HL-60 (cell line): ENCODE results near the gene PAGR1.

Experiments
- CTCF ChIP-seq: IDR thresholded peaks from one replicate; pipeline ENCODE4 v1.5.1; 2011; ENCODE audit warnings: low read length, control low read depth, inconsistent platforms; ENCODE audit not compliant: insufficient read depth
- POLR2AphosphoS5 ChIP-seq: IDR thresholded peaks from 2 replicates; pipeline ENCODE4 v1.6.1; 2012; ENCODE audit warnings: low read depth
- TF ChIP-seq, protein P1 (sequence below): IDR thresholded peaks from 2 replicates; pipeline ENCODE4 v1.6.1; 2012; ENCODE audit warnings: low read depth; ENCODE audit not compliant: insufficient replicate concordance

GRCh38 chr16:29767062-29767461 lies 48.9 kb upstream of the PAGR1 start:
- TF ChIP-seq CTCF (no peak), POLR2AphosphoS5 (no peak)
- TF ChIP-seq, protein P1, sequence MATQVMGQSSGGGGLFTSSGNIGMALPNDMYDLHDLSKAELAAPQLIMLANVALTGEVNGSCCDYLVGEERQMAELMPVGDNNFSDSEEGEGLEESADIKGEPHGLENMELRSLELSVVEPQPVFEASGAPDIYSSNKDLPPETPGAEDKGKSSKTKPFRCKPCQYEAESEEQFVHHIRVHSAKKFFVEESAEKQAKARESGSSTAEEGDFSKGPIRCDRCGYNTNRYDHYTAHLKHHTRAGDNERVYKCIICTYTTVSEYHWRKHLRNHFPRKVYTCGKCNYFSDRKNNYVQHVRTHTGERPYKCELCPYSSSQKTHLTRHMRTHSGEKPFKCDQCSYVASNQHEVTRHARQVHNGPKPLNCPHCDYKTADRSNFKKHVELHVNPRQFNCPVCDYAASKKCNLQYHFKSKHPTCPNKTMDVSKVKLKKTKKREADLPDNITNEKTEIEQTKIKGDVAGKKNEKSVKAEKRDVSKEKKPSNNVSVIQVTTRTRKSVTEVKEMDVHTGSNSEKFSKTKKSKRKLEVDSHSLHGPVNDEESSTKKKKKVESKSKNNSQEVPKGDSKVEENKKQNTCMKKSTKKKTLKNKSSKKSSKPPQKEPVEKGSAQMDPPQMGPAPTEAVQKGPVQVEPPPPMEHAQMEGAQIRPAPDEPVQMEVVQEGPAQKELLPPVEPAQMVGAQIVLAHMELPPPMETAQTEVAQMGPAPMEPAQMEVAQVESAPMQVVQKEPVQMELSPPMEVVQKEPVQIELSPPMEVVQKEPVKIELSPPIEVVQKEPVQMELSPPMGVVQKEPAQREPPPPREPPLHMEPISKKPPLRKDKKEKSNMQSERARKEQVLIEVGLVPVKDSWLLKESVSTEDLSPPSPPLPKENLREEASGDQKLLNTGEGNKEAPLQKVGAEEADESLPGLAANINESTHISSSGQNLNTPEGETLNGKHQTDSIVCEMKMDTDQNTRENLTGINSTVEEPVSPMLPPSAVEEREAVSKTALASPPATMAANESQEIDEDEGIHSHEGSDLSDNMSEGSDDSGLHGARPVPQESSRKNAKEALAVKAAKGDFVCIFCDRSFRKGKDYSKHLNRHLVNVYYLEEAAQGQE = no peak
